T follicular helper cell (primary cell): ENCODE results near the gene CYB561A3.
"Not testable (repeated sequence)": the region's sequence is repeated elsewhere in the genome, so short reads cannot be mapped to it uniquely, and the experiment has no call there.

Source experiments
- DNase-seq: peaks from one replicate; pipeline ENCODE4 v3.0.0-alpha.2; 2020; ENCODE audit warnings: low read depth
- total RNA-seq, 2 experiments: gene quantifications; one replicate each; lab custom pipeline; 2026; lab: John Stamatoyannopoulos, UW

CYB561A3 gene, protein sequence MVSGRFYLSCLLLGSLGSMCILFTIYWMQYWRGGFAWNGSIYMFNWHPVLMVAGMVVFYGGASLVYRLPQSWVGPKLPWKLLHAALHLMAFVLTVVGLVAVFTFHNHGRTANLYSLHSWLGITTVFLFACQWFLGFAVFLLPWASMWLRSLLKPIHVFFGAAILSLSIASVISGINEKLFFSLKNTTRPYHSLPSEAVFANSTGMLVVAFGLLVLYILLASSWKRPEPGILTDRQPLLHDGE
- 30.0 to 62.4 reads per million in 2 experiments for total RNA-seq

DNA sequence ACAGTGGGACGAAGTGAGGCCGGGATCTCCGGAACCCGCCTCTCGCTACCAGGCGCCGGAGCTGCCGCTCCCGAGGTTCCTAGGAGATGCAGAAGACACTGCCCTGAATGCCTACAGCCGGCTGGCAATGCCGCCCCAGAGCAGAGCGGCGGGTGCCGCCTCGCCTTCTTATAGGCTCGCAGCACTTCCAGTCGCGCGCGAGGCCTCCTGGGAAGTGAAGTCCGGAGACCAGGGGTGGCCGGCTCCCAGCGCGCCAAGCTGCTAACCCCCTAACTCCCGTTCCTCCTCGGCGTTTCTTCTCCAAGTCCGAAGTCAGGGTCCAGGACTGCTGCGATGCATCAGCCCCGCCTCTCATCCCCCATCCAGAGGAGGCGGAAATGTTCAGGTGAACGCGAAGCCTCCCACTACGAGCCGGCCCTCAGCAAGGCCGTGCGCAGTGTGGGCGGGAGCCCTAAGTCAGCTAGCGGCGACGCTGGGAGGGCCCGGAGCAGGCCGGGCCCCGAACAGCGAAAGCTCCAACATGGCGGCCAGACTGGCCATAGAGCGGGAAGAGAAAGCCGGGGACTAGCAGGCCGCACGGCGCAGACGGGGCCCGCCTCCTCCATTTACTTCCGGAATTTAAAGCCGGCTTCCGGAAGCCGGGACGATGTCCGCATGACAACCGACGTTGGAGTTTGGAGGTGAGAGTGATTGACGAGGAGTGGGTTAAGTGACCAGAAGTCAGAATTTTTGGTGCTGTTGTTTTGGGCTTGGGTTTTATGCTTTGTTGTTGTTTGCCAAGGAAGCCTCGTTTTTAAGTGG, at the start of gene CYB561A3, which contains the start of gene TMEM138:
Gene CYB561A3, minus strand, starts transcription at position 142 of the 801 bp plus-strand sequence. CDS start 5,169 bp downstream, outside the sequence.
Gene TMEM138, plus strand, starts transcription at position 634 of the 801 bp plus-strand sequence. CDS start 2,017 bp downstream, outside the sequence.
- DNase-seq, result peak; percentile 75

DNA sequence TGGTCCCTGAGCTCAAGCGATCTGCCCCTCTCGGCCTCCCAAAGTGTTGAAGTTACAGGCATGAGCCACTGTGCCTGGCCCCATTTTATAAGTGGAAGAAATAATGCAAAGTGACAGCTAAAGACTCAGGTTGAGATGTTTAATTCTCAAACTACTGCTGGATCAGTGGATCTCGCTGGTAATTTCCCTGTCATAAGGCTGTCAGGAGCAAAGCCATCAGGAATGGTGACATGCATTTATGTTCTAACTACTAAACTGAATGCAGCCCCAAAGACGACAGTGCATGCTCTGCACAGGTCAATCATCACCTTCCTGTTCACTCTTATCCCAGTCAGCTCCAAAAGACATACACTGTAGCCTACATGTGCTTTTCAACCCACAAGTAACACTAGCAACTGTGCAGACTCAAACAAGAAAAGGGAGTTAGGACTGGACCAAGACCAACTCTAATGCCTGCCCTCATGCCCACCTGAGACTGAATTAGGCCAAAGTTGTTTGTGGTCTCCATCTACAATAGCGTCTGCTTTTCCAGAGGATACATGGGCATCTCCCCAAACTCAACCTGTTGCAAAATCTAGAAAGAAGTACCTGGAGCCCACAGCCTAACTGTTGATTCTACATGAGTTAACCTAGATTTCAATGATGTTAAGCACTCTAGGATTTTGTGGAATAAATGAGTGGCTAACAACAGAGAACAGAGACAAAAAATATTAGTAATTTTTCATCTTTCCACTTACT, 45.5 kb upstream of the CYB561A3 start:
- no peak for DNase-seq

DNA sequence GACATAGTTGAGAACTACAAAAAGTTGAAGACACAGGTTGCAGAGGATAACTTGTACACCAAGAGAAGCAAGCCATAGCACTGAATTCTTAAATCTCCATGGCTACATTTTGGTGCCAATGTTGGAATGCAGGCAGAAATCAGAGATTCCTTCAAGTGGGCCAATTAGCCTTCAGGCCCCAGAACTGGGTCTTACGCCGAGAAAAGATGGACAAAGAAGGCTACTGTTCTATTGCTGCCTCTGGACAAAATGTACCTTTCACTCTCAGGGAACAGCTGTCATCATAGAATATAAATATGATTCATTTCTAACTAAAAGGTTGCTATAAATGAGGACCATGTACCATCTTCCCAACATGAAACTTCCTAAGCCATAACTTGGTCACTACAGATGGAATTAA, 44.4 kb upstream of the CYB561A3 start:
- no peak for DNase-seq

DNA sequence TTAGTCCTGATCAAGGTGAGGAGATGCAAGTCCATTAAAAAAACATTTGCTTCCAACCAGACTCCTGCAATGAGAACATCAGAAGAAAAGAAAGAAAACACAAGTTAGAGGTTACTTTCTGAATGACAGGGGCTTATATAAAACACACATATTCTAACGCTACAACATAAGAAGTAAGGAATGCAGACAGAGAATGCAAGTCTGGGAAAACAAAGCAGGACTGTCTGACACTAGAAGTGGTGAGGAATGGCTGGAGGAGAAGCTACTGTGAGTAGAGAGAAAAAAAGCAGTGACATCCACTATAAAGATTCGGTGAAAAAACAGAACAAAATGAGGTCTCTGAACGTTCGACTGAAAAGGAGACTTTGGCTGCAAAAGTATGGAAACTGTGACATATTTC, 43.0 kb upstream of the CYB561A3 start:
- DNase-seq, result no peak

DNA sequence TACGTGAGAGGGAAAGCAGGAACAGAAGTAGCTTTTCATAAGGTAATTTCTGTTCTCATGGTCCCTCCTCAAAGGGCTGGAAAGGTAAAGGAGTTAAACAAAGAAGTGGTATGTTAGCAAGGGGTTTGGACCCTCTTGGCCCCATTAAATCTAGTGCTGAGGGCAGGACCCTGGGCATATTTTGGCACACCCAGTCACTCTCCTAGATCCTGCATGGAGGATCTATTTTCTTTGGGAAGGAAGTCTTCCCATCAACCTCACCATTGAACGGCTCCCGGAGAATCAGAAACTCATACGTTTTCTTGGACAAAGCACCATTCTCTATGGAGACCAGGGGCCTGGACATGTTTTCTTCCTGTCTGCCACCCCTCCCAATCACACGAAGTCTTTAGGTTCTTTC, 42.4 kb upstream of the CYB561A3 start:
- no peak for DNase-seq

DNA sequence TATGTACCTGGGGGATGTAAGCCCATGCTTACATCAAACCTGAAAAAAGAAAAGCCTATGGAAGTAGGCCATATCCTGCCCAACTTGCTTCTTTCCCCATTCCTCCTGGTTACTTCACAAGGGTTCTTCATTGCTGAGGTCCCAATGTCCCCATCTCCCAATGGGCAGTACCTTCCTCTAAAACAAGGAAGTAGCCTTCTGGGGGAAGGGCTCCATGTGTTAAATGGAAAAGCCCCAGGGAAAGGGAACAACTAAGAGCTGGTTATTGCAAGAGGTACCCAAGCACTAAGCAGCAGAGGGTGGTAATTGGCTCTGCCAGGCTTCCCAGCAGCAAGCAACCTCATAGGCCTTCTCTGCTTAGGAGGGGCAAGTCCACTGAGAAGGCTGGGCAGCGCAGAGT, 42.0 kb upstream of the CYB561A3 start:
- no peak for DNase-seq

DNA sequence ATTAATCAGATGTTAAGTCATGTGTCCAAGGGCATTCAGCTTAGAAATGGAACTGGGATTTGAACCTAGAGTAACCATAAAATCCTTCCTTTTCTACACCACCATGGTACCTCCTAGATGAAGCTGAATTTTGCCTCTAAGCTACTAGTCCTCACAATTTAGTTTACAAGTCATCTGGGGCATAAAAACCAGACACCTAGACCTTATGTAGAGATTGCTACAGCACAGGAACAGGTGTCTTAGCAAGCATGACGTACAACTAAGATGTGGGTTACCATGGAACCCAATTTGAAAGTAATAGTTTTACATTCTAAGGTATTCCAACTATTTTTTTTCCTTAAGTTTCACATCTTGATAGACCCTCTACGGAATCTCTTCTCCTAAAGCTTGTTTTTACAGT, 39.9 kb upstream of the CYB561A3 start:
- no peak for DNase-seq

DNA sequence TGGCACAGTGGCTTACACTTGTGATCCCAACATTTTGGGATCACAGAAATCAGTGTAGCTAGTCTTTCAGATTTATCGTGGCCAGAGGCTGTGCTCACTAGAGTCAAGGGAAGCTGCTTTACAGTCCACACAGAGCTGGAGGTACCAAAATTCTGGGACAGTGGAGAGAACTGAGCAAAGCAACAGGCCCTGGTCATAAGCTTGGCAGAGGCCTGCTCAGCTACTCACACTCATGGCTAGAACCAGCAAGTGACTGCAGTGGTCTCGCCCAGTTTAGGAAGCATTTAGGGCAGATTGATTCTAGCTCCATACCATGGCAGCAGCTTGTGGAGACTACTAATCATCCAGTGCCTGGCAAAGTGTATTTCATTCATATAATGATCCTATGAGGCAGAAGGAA, 39.5 kb upstream of the CYB561A3 start:
- no peak for DNase-seq

DNA sequence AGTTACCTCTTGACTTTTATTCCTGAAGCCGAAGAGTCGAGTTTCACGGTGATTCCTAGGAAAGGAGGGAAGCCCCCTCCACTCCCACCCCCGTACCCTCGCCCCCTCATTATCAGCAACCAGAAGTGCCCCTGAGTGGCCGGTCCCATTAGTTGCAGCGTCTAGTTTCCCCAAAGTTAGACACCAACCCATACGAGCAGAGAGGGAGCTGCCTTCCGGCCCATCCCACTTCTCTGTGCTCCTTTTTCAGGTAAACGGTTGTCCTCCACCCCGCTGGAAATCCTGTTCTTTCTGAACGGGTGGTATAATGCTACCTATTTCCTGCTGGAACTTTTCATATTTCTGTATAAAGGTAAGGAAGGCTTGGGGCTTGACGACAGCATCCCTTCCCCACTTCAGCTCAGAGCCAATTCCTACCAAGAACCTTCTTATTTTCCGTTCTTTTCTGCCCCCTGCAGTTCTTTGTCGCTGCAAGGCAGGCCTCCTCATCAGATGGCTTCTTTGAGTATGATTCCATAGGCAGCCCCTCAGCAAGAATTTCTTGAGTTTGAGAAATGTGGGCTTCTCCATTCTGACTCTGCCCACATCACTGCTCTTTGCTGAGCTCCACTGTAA, 31.4 kb upstream of the CYB561A3 start:
- no peak for DNase-seq

DNA sequence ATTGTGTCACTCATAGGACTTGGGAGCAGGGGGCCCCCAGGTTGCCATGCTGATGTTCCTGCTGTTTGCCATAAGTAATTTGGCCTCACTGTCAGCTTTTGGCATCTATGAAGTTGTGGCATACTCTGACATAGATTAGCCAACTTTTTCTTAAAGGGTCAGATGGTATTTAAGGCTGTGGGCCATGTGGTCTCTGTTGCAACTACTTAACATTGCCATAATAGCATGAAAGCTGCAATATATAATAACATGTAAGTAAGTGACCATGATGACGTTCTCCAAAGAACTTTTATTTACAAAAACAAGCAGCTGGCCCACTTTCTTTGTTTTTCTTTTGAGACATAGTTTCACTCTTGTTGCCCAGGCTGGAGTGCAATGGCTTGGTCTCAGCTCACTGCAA, 28.5 kb upstream of the CYB561A3 start:
- no peak for DNase-seq

DNA sequence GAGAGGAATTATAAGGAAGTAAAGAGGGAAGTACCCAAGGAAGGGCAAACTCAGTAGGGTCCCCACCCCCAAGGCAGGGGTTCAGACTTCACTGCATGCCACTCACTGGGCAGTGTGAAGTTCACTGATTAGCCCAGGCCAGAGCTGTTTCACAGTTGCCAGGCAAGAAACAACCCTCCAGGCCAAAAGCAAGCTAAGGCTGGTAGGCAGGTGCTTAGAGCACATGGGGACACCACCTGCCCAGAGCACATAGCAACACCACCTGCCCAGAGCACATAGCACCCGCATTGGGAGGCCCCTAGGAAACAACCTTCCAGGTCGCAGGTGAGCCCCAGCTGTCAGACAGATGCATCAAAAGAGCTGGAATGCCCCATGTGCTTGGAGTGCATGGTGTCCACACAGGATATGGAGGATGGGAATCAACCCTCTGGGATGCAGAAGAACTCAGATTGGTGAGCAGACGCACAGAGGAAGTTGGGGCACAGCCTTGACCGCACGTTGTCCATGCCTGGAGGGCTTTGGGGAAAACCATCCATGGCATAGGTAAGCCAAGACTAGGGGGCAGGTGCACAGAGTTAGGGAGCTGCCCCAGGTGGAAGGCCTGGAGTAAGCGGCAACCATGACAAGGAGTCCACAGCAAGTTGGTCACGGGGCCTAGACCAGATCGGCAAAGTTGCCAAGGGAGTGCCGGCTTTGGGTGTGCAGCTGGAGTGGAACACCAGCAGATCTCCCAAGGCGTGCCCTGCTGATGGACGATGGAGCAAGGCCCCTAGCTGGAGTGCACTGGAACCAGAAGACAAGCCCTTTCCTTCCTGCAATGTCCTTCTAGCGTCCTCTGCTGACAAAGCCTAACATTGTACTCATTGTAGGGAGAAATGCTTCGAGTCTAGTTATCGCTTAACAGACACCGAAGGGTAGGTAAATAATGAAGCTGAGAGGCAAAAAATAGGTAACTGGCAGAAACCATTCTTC, 22.9 kb upstream of the CYB561A3 start:
- no peak for DNase-seq

DNA sequence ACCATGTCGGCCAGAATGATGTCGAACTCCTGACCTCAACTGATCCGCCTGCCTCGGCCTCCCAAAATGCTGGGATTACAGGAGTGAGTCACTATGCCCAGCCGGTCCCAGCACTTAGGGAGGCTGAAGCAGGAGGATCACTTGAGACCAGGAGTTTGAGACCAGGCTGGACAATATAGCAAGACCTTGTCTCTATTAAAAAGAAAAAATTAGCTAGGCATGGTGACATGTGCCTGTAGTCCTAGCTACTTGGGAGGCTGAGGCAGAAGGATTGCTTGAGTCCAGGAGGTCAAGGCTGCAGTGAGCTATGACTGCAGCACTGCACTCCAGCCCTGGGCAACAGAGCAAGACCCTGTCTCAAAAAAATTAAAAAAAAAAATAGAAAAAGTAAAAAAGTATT, 22.2 kb upstream of the CYB561A3 start:
- DNase-seq, result not testable (repeated sequence)

DNA sequence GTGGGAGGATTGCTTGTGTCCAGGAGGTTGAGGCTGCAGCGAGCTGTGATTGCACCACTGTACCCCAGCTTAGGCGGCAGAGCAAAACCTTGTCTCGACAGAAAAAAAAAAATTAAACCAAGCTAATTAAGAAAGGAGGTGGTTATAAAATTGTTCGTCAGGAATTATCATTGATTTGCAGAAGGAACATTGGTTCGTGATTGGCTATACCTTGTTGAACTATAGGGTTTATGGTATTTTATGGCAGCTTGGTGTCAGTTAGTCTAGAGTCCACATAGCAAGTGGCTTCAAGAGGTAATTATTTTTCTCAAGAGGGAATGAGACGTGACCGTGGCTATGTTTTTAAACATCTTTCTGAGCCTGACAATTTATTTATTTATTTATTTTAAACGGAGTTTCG, 19.2 kb upstream of the CYB561A3 start:
- DNase-seq, result no peak

DNA sequence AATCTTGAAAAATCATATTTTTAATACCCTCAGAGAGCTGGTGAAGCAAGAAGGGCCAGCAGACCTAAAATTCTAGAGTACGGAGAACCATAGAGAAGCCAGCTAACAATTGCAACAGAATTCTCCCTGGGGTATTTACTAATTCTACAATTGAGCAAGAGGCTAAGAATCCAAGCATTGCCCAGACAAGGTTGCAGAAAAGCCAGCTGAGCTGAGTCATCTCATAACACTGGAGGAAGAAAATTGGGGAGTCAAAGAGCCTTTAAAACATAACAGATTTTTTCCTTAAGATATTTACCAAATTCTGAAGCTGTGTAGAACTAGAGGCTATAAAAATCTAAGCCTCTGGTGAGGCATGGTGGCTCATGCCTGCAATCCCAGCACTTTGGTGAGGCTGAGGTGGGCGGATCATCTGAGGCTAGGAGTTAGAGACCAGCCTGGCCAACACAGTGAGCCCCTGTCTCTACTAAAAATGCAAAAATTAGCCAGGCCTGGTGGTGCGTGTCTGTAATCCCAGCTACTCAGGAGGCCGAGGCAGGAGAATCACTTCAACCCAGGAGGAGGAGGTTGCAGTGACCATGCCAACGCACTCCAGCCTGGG, 17.1 kb upstream of the CYB561A3 start:
- no peak for DNase-seq

DNA sequence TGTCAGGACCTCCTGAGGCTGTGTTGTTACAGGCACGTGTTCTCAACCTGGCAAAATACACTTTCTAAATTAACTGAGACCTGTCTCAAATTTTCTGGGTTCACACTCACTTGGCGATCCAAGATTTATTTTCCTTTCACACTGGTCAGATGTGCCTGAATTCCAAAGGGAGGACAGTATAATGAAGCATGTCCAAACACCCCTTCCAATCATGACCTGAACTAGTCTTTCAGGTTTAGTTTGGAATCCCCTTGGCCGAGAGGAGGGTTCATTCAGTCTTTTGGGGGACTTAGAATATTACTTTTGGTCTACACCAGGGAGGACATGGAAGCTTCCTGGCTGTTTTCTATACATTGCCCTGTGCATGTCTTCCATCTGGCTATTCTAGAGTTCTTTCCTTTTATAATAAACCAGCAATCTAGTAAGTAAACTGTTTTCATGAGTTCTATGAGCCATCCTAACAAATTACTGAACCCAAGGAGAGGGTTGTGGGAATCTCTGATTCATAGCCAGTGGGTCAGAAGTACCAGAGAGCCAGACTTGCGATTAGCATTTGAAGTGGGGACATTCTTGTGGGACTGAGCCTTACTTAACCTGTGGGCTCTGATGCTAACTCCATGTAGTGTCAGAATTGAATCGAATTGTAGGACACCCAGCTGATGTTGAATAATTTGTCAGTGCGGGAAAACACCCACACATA, 15.9 kb upstream of the CYB561A3 start:
- DNase-seq, result no peak

DNA sequence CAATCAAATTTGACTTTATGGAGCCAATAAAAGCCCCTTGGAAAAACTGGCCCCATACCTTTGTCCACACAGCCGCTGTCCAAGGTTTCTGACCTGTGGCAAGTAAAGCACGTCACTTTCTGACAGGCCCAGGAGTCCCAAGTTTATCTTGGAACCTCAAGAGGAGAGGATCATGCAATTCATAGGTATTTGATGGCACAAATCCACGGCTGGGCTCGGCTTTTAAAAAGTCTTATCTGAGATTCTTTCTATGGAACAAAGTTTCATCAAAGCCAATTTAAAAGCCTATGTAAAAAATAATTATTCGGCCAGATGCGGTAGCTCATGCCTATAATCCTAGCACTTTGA, 14.1 kb upstream of the CYB561A3 start:
- no peak for DNase-seq

DNA sequence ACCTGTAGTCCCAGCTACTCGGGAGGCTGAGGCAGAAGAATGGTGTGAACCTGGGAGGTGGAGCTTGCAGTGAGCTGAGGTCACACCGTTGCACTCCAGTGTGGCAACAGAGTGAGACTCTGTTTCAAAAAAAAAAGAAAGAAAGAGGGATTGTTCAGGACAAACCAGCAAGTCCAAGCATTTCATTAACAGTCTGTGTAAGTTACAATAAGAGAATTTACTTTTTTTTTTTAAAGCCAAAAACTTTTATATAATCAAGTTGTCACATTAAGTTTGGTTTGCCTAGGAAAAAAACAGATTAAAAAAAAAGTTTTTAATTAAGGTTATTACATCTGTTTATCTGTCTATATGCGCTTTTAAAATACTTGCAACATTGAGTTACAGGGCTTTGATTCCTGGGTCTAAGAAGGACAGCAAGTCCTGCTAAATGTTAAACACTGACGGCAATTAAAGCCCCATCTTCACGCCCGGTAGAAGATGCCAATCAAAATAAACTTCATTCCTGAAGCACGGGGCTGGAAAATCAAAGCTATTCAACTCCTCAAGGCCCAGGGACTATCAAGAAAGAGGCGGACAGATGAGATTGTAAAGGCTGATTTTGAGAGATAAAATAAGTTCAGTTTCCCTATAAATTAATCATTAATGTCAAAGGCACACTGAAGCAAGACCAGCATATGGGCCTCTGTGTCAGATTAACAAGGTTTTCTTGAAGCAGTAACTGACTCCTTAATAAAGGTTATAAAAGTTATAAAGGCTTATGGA, 11.2 kb upstream of the CYB561A3 start:
- DNase-seq, result no peak

DNA sequence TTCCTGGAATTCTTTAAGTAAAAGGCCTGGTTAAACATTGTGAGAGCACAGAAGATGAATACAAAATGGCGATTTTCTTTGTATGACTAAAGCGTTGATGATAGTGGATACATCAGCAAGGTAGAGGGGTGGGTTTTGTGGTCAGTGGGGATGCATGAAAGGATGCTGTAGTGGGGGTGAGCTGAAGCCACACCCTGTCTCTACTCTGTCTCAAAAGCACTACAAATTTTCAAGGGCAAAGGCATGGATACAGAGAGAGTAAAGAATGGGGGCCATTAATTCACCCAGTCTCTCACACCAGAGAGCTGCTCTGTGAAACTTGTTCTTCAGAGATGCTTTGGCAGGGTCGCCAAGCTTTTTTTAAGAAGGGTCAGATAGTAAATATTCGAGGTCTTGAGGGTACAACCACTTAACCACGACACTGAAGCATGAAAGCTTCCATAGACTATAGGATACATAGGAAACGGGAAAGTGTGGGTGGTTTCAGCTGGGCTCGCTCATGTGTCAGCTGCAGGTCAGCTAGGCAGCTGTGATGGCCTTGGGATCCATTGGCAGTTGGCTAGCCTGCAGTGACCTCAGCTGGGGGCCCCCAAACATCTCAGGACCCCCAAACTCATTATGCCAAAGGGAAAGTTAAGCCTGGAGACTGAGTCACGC, 8.8 kb upstream of the CYB561A3 start:
- no peak for DNase-seq
